22Rv1 (cell line): ENCODE measurements around the gene ADCY9.

Experiments
- CTCF ChIP-seq: fragments of 450-650 bp; IDR thresholded peaks from 2 replicates; pipeline ENCODE4 v1.5.1; 2017; ENCODE audit warnings: mild to moderate bottlenecking
- ZFX ChIP-seq: fragments of 450-650 bp; IDR thresholded peaks from 2 replicates; pipeline ENCODE4 v1.6.1; 2017; ENCODE audit warnings: antibody characterized with exemption, borderline replicate concordance

- no peak for TF ChIP-seq CTCF
- TF ChIP-seq ZFX = no peak
Measured at GRCh38 chr16:3965781-3966582, 150.3 kb downstream of the ADCY9 start.
